Rectal smooth muscle tissue (tissue), 1 donor: ENCODE results near the gene TBC1D13.
A peak's percentile ranks its signal among the peaks of the same experiment; 100 is the strongest.
"Not testable (repeated sequence)": the region's sequence is repeated elsewhere in the genome, so short reads cannot be mapped to it uniquely, and the experiment has no call there.

Experiments
- H3K27ac ChIP-seq: one replicate; pipeline ENCODE4 v1.7.0; 2013; ENCODE audit warnings: low read depth, low read length, inconsistent platforms
- H3K27me3 ChIP-seq: one replicate; pipeline ENCODE4 v1.7.0; 2013; ENCODE audit warnings: low read length; ENCODE audit not compliant: control insufficient read depth, insufficient read depth
- H3K36me3 ChIP-seq: one replicate; pipeline ENCODE4 v1.7.0; 2013; ENCODE audit warnings: low read length; ENCODE audit not compliant: control insufficient read depth, insufficient read depth
- H3K4me1 ChIP-seq: one replicate; pipeline ENCODE4 v1.7.0; 2013; ENCODE audit warnings: low read length; ENCODE audit not compliant: control insufficient read depth, insufficient read depth
- H3K4me3 ChIP-seq: one replicate; pipeline ENCODE4 v1.7.0; 2013; ENCODE audit warnings: low read length
- H3K9ac ChIP-seq: one replicate; pipeline ENCODE4 v1.7.0; 2013; ENCODE audit warnings: low read length

Gene TBC1D13

DNA sequence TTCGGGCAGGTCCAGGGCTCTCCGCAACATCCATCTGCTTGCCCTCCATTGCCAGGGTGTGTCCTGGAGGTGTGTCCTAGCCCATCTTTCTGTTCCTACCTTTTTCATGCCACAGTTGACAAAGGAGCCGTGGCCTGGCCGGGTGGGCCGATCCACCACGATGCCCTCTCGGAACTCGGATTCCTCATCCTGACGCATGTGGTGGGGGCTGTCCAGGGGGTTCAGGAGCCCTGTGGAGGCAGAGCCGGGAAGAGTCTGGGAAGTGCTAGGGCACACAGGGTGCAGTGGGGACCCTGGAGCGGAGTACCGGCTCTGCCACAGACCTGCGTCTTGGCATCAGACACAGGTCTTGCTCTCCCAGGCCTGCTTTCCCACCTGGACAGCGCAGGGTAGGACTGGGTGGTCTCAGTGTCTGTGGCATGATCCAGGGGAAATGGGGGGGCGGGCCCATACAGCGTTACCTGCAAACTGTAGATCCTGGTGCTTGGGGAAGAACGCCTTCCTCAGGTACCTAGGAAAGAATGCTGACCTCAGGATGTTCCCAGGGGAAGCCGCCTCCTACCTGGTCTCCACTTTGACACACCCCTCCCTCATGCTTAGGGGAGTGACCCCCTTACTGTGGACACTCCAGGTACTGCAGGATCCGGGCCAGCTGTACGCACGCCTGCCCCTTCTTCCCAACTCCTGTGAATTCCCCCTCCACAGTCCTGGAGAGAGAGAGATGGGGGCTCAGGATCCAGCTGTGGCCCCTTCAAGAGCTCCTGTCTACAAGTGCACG is 39.1 kb downstream of the TBC1D13 start:
- H3K27me3 ChIP-seq: no peaks in the 10 kb centered on the region
- H3K9ac ChIP-seq: no peak overlapping the region
- H3K4me1 ChIP-seq: peaks cover 7% of the 10 kb centered on the region
- H3K36me3 ChIP-seq: peaks cover 27% of the 10 kb centered on the region
- H3K4me3 ChIP-seq: no peak overlapping the region
- no peak overlapping the region for H3K27ac ChIP-seq

DNA sequence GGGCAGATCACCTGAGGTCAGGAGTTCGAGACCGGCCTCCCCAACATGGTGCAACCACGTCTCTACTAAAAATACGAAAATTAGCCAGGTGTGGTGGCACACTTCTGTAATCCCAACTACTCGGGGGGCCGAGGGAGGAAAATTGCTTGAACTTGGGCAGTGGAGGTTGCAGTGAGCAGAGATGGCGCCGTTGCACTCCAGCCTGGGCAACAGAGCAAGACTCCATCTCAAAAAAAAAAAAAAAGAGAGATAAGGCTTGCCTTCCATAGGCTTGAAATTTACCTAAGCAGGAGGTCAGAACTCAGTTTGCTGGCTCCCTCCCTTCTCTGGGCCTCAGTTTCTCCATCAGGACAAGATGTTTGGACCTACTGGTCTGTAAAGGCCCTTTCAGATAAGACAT is 41.2 kb downstream of the TBC1D13 start:
- Histone ChIP-seq H3K27me3 (no peaks in the 10 kb centered on the region), H3K4me3 (peak overlapping the region; percentile 83), H3K4me1 (peaks cover 7% of the 10 kb centered on the region), H3K9ac (no peak overlapping the region), H3K27ac (no peak overlapping the region), H3K36me3 (peaks cover 18% of the 10 kb centered on the region)

DNA sequence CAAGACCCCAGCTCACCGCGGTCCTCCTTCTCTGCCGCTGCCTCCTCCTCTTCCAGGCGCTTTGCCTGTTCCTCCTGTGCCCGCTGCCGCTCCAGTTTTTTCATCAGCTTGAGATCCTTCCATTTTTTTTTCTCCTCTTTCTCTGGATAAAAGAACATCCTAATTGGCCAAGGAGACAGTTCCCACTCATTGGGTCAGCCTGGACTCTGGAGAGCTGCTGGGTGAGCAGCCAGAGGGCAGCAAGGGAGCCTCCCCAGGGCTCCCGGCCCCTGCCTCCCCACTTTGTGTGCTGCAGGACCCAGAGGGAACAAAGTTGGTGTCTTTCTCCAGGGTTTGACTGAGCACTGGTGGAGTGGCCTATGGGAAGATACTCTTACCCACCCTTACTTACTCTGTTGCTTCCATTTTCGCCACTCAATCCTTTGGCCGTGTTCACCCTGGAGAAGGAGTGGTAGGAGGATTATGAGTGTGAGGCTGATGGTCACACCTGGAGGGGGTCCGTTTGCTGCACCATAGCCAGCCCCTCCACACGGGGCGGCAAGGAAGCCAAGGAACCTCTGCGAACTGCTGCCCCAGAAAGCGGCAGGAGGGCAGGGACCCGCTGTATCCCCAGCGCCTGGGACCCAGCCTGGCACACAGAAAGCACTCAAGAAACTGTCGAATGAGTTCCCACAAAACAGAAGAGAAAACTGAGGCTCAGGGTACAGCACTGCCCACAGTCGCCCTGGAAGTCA is 41.8 kb downstream of the TBC1D13 start:
- peak overlapping the region; percentile 83 for H3K4me3 ChIP-seq
- no peak overlapping the region for H3K27ac ChIP-seq
- peaks cover 7% of the 10 kb centered on the region for H3K4me1 ChIP-seq
- H3K36me3 ChIP-seq: peaks cover 18% of the 10 kb centered on the region
- no peaks in the 10 kb centered on the region for H3K27me3 ChIP-seq
- peak overlapping the region; percentile 76 for H3K9ac ChIP-seq

DNA sequence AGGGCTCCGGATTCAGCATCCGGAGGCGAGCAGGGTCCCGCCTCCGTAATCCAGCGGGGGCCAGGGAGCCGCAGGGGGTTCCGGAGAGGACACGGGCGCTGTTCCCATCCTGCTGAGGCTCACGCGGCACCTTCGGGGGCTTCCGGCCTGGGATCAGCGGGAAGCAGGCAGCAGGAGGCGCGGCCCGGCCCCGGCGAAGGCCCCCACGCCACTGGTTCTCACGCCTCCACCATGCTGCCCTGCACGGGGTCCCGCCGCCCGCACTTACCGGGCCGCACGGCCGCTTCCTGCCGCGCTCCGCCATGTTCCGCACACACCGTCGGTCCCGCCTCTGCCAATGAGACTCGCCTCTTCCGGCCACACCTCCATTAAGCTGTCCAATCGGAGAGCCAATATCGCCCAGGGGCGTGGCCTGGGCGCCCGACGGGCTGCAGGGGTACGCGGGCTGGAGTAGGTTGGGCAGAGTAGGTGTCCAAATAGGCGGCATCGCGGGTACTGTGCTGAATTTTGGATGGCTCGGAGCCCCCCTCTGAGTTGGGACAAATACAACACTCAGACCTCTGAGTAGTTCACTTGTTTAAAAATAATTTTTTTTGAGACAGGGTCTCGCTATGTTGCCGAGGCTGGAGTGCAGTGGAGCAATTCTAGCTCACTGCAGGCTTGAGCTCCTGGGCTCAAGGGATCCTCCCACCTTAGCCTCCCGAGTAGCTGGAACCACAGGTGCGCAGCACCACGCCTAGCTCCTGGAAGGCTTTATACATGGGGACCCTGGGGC is 42.6 kb downstream of the TBC1D13 start, which contains the start of gene SPOUT1:
Gene SPOUT1, minus strand, starts transcription at position 318 of the 775 bp plus-strand sequence. Its CDS starts 14 bp downstream, at position 304.
- H3K4me3 ChIP-seq: peak within 1 kb of the TSS; percentile 83
- H3K9ac ChIP-seq: peak within 1 kb of the TSS; percentile 76
- H3K27ac ChIP-seq: no peak within 1 kb of the TSS
- no peaks in the 10 kb centered on the region for H3K27me3 ChIP-seq
- H3K36me3 ChIP-seq: peaks cover 14% of the 10 kb centered on the region
- H3K4me1 ChIP-seq: peaks cover 7% of the 10 kb centered on the region

- Histone ChIP-seq H3K36me3 (peaks cover 6% of the 10 kb centered on the region), H3K27ac (no peak overlapping the region), H3K27me3 (no peaks in the 10 kb centered on the region), H3K4me1 (peaks cover 6% of the 10 kb centered on the region), H3K9ac (no peak overlapping the region), H3K4me3 (no peak overlapping the region)
Measured at GRCh38 chr9:128833696-128834095, 46.6 kb downstream of the TBC1D13 start.

- Histone ChIP-seq H3K27me3 (no peaks in the 10 kb centered on the region), H3K9ac (no peak overlapping the region), H3K4me3 (no peak overlapping the region), H3K4me1 (no peaks in the 10 kb centered on the region), H3K36me3 (peaks cover 6% of the 10 kb centered on the region), H3K27ac (no peak overlapping the region)
Measured at GRCh38 chr9:128835246-128836210, 48.5 kb downstream of the TBC1D13 start.

- Histone ChIP-seq H3K27me3 (no peaks in the 10 kb centered on the region), H3K4me1 (no peaks in the 10 kb centered on the region), H3K27ac (no peak overlapping the region), H3K4me3 (no peak overlapping the region), H3K9ac (no peak overlapping the region), H3K36me3 (peaks cover 6% of the 10 kb centered on the region)
Measured at GRCh38 chr9:128836509-128837145, 49.6 kb downstream of the TBC1D13 start.

DNA sequence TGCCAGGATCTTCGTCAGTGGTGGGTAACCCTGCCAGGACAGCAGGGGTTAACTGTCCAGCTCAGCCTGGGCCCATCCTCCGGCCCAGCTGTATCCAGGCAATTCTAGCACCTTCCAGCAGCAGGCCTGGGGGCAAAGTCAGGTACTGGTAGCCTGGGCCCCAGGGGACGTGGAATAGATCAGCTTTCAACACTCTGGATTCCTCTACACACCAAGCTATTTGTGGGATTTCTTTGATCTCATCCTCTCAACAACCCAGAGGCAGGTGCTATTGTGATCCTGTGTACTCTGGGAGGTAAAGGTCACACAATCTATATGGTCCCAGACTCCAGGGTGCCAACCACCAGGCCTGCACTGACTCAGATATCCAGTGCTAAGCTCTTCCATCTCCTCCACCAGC is 51.3 kb downstream of the TBC1D13 start:
- H3K27ac ChIP-seq: no peak overlapping the region
- H3K9ac ChIP-seq: no peak overlapping the region
- no peaks in the 10 kb centered on the region for H3K4me1 ChIP-seq
- no peaks in the 10 kb centered on the region for H3K27me3 ChIP-seq
- H3K4me3 ChIP-seq: no peak overlapping the region
- peaks cover 6% of the 10 kb centered on the region for H3K36me3 ChIP-seq

DNA sequence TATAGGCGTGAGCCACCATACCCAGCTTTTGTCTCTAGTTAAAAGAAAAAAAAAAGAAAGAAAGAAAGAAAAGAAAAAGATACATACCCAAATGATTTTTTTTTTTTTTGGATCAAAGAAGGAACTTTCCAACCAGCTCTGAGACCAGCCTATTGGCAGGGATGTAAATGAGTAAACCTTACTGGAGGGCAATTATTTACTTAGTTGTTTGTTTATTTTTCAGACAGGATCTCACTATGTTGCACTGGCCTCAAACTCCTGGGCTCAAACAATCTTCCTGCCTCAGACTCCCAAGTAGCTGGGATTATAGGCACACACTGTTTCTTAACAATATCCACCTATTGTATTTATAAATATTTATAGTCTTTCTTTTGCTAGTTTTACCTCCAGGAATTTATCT is 53.5 kb downstream of the TBC1D13 start:
- Histone ChIP-seq H3K27ac (no peak overlapping the region), H3K4me1 (no peaks in the 10 kb centered on the region), H3K4me3 (no peak overlapping the region), H3K9ac (no peak overlapping the region), H3K36me3 (peaks cover 6% of the 10 kb centered on the region), H3K27me3 (no peaks in the 10 kb centered on the region)

DNA sequence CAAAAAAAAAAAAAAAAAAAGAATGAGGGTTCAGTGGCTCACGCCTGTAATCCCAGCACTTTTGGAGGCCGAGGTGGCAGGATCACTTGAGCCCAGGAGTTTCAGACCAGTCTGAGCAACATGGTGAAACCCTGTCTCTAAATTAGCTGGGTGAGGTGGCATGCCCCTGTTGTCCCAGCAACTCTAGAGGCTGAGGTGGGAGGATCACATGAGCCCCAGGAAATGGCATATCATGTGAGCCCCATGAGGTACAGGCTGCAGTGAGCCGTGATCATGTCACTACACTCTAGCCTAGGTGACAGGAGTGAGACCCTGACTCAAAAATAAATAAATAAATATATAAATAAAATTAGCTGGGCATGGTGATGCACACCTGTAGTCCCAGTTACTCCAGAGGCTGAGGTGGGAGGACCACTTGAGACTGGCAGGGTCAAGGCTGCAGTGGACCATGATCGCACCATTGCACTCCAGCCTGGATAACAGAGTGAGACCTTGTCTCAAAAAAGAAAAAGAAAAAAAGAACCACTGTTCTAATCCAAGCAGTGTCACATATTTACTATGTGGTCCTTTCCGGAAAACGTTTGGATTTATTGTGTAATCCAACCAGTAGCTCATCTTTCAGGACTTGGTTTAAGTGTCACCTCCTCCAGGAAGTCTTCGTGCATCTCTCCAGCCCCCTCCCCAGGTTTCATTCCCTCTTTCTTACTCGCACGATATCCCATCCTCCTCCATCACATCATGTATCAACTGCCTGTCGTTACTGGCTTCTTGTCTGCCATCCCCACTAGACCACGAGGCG is 54.8 kb downstream of the TBC1D13 start:
- Histone ChIP-seq H3K4me3 (no peak overlapping the region), H3K4me1 (no peaks in the 10 kb centered on the region), H3K9ac (no peak overlapping the region), H3K36me3 (peaks cover 6% of the 10 kb centered on the region), H3K27me3 (no peaks in the 10 kb centered on the region), H3K27ac (no peak overlapping the region)

DNA sequence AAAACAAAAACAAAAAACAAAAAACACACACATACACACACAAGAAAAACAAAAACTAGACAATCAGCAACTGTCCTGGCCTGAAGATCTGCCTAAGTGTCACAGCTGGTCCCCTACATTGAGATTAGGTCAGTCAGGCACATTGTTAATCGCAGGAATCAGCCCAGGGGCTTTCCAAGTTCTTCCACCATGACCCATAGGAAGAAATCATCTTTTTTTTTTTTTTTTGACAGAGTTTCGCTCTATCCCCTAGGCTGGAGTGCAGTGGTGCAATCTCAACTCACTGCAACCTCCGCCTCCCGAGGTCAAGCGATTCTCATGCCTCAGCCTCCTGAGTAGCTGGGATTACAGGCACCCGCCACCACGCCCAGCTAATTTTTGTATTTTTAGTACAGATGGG is 56.1 kb downstream of the TBC1D13 start:
- H3K9ac ChIP-seq, H3K27me3 ChIP-seq, H3K4me3 ChIP-seq, H3K4me1 ChIP-seq, H3K27ac ChIP-seq, H3K36me3 ChIP-seq: not testable (repeated sequence)
